HEK293 (cell line): ENCODE data around the gene GBX1.
A peak's percentile ranks its signal among the peaks of the same experiment; 100 is the strongest.

Experiments
- CTCF ChIA-PET: fragments of 350-600 bp; formaldehyde crosslinking; extraction: SDS; loops from one replicate; lab custom pipeline; 2021; ENCODE audit warnings: antibody characterized with exemption; lab: Yijun Ruan, JAX
- POLR2A ChIA-PET: fragments of 300-600 bp; formaldehyde crosslinking; extraction: SDS; loops from one replicate; lab custom pipeline; 2020; ENCODE audit warnings: antibody characterized with exemption, inconsistent platforms; lab: Yijun Ruan, JAX
- H3K27ac ChIP-seq: fragments of 200-500 bp; sonication (Bioruptor generic); 2 replicates; pipeline ENCODE4 v1.5.1; 2014; ENCODE audit warnings: low read depth, low read length, control low read depth, inconsistent platforms; ENCODE audit errors: extremely low read depth
- H3K36me3 ChIP-seq, 2 experiments: fragments of 200-500 bp in 1 of 2; sonication (Bioruptor generic) in 1 of 2; 1 replicate in 1 of 2; 2 replicates in 1 of 2; pipeline ENCODE4 v1.5.1; 2014 to 2017; ENCODE audit warnings: inconsistent platforms in 2 of 2, low read length in 2 of 2; ENCODE audit not compliant: control insufficient read depth in 2 of 2, insufficient read depth in 1 of 2
- H3K4me1 ChIP-seq: fragments of 200-500 bp; sonication (Bioruptor generic); 2 replicates; pipeline ENCODE4 v1.5.1; 2014; ENCODE audit warnings: mild to moderate bottlenecking, low read length, inconsistent platforms; ENCODE audit not compliant: control insufficient read depth, insufficient read depth
- H3K4me3 ChIP-seq: 2 replicates; pipeline ENCODE4 v1.5.1; 2011; ENCODE audit warnings: low read depth, mild to moderate bottlenecking, control low read depth, low read length, moderate library complexity
- H3K9me3 ChIP-seq: fragments of 200-500 bp; sonication (Bioruptor generic); 2 replicates; pipeline ENCODE4 v1.5.1; 2014; ENCODE audit warnings: low read depth, low read length, inconsistent platforms; ENCODE audit not compliant: control insufficient read depth, insufficient read depth
- GLIS2 ChIP-seq: fragments of 450-650 bp; formaldehyde crosslinking; IDR thresholded peaks from 2 replicates; pipeline ENCODE4 v1.5.1; 2016; ENCODE audit warnings: missing biosample characterization, missing genetic modification characterization
- HIC1 ChIP-seq: fragments of 450-650 bp; formaldehyde crosslinking; IDR thresholded peaks from 2 replicates; pipeline ENCODE4 v1.5.1; 2016; ENCODE audit warnings: missing biosample characterization, missing genetic modification characterization
- KLF1 ChIP-seq: fragments of 450-650 bp; formaldehyde crosslinking; IDR thresholded peaks from 2 replicates; pipeline ENCODE4 v1.5.1; 2016; ENCODE audit warnings: missing biosample characterization, missing genetic modification characterization
- SCRT1 ChIP-seq: fragments of 450-650 bp; formaldehyde crosslinking; IDR thresholded peaks from 2 replicates; pipeline ENCODE4 v1.5.1; 2016; ENCODE audit warnings: missing biosample characterization, missing genetic modification characterization, borderline replicate concordance
- SP2 ChIP-seq: fragments of 450-650 bp; formaldehyde crosslinking; IDR thresholded peaks from 2 replicates; pipeline ENCODE4 v1.5.1; 2016; ENCODE audit warnings: missing biosample characterization, missing genetic modification characterization
- SP3 ChIP-seq: fragments of 450-650 bp; formaldehyde crosslinking; IDR thresholded peaks from 2 replicates; pipeline ENCODE4 v1.5.1; 2016; ENCODE audit warnings: missing biosample characterization, missing genetic modification characterization
- ZNF140 ChIP-seq: fragments of 450-650 bp; formaldehyde crosslinking; IDR thresholded peaks from 2 replicates; pipeline ENCODE4 v1.5.1; 2016; ENCODE audit warnings: missing biosample characterization, missing genetic modification characterization
- ZNF2 ChIP-seq: fragments of 450-650 bp; formaldehyde crosslinking; IDR thresholded peaks from 2 replicates; pipeline ENCODE4 v1.5.1; 2016; ENCODE audit warnings: missing biosample characterization, missing genetic modification characterization
- ZNF211 ChIP-seq: fragments of 450-650 bp; formaldehyde crosslinking; IDR thresholded peaks from 2 replicates; pipeline ENCODE4 v1.5.1; 2016; ENCODE audit warnings: low read depth, missing biosample characterization, missing genetic modification characterization
- ZNF223 ChIP-seq: fragments of 450-650 bp; formaldehyde crosslinking; IDR thresholded peaks from 2 replicates; pipeline ENCODE4 v1.5.1; 2016; ENCODE audit warnings: missing biosample characterization, missing genetic modification characterization
- ZNF248 ChIP-seq: fragments of 450-650 bp; formaldehyde crosslinking; IDR thresholded peaks from 2 replicates; pipeline ENCODE4 v1.5.1; 2017; ENCODE audit warnings: missing biosample characterization, missing genetic modification characterization
- ZNF280D ChIP-seq: fragments of 450-650 bp; formaldehyde crosslinking; IDR thresholded peaks from 2 replicates; pipeline ENCODE4 v1.5.1; 2016; ENCODE audit warnings: missing biosample characterization, missing genetic modification characterization
- ZNF341 ChIP-seq: fragments of 450-650 bp; formaldehyde crosslinking; IDR thresholded peaks from 2 replicates; pipeline ENCODE4; 2016; ENCODE audit warnings: low read depth, missing biosample characterization, missing genetic modification characterization
- ZNF423 ChIP-seq: fragments of 450-650 bp; formaldehyde crosslinking; IDR thresholded peaks from 2 replicates; pipeline ENCODE4 v1.5.1; 2016; ENCODE audit warnings: missing biosample characterization, missing genetic modification characterization
- ZNF600 ChIP-seq: fragments of 450-650 bp; formaldehyde crosslinking; IDR thresholded peaks from 2 replicates; pipeline ENCODE4 v1.5.1; 2016; ENCODE audit warnings: missing biosample characterization, missing genetic modification characterization
- ZNF692 ChIP-seq: fragments of 450-650 bp; formaldehyde crosslinking; IDR thresholded peaks from 2 replicates; pipeline ENCODE4 v1.5.1; 2016; ENCODE audit warnings: missing biosample characterization, missing genetic modification characterization
- TF ChIP-seq, protein P1 (sequence below): fragments of 450-650 bp; formaldehyde crosslinking; IDR thresholded peaks from 2 replicates; pipeline ENCODE4 v1.5.1; 2016; ENCODE audit warnings: missing biosample characterization, missing genetic modification characterization
- TF ChIP-seq, protein P2 (sequence below): fragments of 450-650 bp; formaldehyde crosslinking; IDR thresholded peaks from 2 replicates; pipeline ENCODE4 v1.5.1; 2016; ENCODE audit warnings: missing biosample characterization, missing genetic modification characterization

The GBX1 gene

DNA sequence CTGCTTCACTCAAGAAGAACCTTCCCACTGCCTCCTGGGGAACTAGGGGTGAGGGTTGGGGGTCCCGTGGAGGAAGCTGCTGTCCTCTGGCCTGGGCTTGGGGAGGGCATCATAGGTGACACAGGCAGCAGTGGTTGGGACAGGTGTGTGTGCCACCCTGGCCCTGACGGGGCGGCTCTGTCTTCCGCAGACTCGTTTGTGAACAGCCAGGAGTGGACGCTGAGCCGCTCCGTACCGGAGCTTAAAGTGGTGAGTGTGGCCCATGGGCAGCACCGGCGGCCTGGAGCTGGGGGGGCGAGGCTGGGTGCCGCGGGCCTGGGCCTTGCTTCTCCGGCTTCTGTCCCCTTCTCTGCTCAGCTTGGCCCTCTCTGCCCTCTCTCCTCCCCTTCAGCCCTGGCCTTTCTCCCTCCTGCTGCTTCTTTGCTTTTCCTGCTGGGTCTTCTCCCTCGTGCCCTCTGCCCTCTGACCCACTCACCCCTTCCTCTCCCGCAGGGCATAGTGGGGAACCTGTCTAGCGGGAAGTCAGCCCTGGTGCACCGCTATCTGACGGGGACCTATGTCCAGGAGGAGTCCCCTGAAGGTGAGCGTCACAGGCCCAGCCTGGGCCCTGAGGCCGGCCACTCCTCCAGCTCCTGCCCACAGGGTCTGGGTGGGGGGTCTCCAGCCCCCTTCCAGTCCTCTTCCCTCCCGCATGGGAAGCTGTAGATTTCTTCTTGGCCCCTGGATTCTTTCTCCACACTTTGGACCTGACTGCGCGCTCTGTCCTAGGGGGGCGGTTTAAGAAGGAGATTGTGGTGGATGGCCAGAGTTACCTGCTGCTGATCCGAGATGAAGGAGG is 50.7 kb downstream of the GBX1 start (continued):
- no peak for TF ChIP-seq HIC1 (tag by site-specific recombination)

- Histone ChIP-seq H3K27ac (no peak overlapping the region), H3K36me3 (peaks cover 0 to 53% of the 10 kb centered on the region in 2 experiments; a peak in 1 of 3 replicates), H3K4me3 (no peak overlapping the region; the same call in 1 of the 2 replicates), H3K9me3 (no peaks in the 10 kb centered on the region), H3K4me1 (no peaks in the 10 kb centered on the region)
- TF ChIP-seq SP2 (tag by site-specific recombination) (peak; percentile 31), KLF1 (tag by site-specific recombination) (peak; percentile 83), ZNF2 (tag by site-specific recombination) (no peak), ZNF600 (tag by site-specific recombination) (peak; percentile 45; the same call in 1 of the 2 replicates), GLIS2 (peak; percentile 50), SP3 (peak; percentile 32), ZNF248 (tag by site-specific recombination) (no peak), ZNF341 (tag by site-specific recombination) (peak; percentile 36; the same call in 1 of the 2 replicates), ZNF223 (no peak)
- TF ChIP-seq, protein P1, sequence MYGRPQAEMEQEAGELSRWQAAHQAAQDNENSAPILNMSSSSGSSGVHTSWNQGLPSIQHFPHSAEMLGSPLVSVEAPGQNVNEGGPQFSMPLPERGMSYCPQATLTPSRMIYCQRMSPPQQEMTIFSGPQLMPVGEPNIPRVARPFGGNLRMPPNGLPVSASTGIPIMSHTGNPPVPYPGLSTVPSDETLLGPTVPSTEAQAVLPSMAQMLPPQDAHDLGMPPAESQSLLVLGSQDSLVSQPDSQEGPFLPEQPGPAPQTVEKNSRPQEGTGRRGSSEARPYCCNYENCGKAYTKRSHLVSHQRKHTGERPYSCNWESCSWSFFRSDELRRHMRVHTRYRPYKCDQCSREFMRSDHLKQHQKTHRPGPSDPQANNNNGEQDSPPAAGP: peak; percentile 18; the same call in 1 of the 2 replicates
- CTCF ChIA-PET: interaction anchor here (0.6 to 2.8 kb wide), 11 partner anchors 8 to 183 kb away, joined by 3 to 9 read pairs (median 3); no protein-coding TSS in a partner anchor
- POLR2A ChIA-PET: interaction anchor here (0.6 to 1.4 kb wide), 3 partner anchors 53 to 111 kb away, joined by 3 to 4 read pairs (median 3); partner anchors contain the start of genes ABCB8 and ABCF2
Observed at GRCh38 chr7:151115836-151116418, 51.6 kb downstream of the GBX1 start.

DNA sequence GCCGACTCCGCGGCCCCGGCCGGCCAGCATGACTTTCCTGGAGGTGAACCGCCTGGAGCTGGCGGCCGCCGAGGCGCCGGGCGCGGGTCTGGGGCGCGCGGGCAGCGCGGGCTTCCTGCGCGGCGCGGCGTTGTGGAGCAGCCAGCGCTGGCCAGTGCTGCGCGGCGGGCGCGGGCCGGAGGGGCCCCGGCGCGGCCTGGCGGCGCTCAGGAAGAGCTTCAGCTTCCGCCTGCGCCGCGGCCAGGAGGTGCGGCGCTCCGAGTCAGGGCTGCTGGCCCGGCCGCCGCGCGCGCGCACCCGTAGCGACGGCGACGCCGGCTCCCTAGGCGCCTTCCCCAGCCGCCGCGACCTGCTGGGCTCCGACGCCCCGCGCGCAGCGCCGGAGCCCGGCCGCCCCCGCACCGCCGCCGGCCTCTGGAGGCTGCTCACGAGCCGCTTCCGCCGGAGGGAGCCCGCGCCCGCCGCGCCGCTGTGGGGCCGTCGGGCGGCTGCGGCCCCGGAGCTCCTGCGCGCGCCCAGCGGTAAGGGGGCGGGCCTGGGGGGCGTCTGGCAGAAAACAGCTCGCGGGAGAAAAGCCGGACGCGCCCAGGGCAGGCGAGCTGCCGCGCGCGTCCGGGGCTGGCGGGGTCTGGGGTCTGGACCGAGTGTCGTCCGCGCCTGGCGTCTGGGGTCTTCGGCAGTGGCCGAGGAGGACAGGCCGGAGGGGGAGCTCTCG is 52.2 kb downstream of the GBX1 start:
- POLR2A ChIA-PET: interaction anchor here (1.2 to 1.4 kb wide), 2 partner anchors 52 to 112 kb away, joined by 3 to 4 read pairs; partner anchors contain the start of gene ABCF2
- TF ChIP-seq ZNF280D (no peak), ZNF211 (no peak), ZNF692 (tag by site-specific recombination) (no peak), SCRT1 (tag by site-specific recombination) (no peak), ZNF223 (no peak), ZNF423 (tag by site-specific recombination) (no peak), ZNF140 (tag by site-specific recombination) (no peak)
- TF ChIP-seq, protein P2, sequence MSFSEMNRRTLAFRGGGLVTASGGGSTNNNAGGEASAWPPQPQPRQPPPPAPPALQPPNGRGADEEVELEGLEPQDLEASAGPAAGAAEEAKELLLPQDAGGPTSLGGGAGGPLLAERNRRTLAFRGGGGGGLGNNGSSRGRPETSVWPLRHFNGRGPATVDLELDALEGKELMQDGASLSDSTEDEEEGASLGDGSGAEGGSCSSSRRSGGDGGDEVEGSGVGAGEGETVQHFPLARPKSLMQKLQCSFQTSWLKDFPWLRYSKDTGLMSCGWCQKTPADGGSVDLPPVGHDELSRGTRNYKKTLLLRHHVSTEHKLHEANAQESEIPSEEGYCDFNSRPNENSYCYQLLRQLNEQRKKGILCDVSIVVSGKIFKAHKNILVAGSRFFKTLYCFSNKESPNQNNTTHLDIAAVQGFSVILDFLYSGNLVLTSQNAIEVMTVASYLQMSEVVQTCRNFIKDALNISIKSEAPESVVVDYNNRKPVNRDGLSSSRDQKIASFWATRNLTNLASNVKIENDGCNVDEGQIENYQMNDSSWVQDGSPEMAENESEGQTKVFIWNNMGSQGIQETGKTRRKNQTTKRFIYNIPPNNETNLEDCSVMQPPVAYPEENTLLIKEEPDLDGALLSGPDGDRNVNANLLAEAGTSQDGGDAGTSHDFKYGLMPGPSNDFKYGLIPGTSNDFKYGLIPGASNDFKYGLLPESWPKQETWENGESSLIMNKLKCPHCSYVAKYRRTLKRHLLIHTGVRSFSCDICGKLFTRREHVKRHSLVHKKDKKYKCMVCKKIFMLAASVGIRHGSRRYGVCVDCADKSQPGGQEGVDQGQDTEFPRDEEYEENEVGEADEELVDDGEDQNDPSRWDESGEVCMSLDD: no peak

More for the DNA sequence above, 52.2 kb downstream of the GBX1 start:
- peak overlapping the region; percentile 17 for H3K4me3 ChIP-seq
- no peak overlapping the region for H3K27ac ChIP-seq
- peaks cover 0 to 47% of the 10 kb centered on the region in 2 experiments; a peak in 1 of 3 replicates for H3K36me3 ChIP-seq
- H3K9me3 ChIP-seq: no peaks in the 10 kb centered on the region
- CTCF ChIA-PET: interaction anchor here (0.6 to 2.8 kb wide), 10 partner anchors 8 to 182 kb away, joined by 3 to 9 read pairs (median 4); no protein-coding TSS in a partner anchor
- no peaks in the 10 kb centered on the region for H3K4me1 ChIP-seq
